LNCaP clone FGC (cell line): Measurements from ENCODE around the gene KPNA3.

Source experiments
- DNase-seq: peaks from one replicate; pipeline ENCODE4 v3.0.0-alpha.2; 2011; ENCODE audit warnings: low read depth
- H3K4me3 ChIP-seq: 2 replicates; pipeline ENCODE4 v1.5.1; 2011; ENCODE audit warnings: mild to moderate bottlenecking, low read depth, low read length, control low read depth
- TF ChIP-seq, protein P1 (sequence below): IDR thresholded peaks from 2 replicates; pipeline ENCODE4 v1.5.1; 2012; ENCODE audit warnings: mild to moderate bottlenecking; ENCODE audit not compliant: control insufficient read depth, insufficient read depth; ENCODE audit errors: extremely low read depth

Gene KPNA3

DNA sequence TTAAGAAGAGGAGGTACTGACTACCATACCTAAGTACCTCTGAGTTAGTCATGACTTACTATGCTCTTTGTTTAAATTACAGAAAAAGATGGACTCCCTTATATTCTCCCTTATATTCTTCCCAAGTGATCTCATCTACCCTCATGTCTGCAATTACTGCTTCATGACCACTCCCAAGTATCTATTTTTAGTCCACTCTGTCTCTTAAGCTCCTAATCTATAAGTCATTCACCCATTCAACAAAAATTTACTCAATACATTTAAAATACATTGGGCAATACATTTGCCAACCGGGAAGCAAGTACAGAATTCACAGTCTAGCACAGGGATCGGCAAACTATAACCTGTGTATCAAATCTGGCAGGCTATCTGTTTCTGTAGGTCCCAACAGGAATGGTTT is 42.6 kb downstream of the KPNA3 start:
- TF ChIP-seq, protein P1, sequence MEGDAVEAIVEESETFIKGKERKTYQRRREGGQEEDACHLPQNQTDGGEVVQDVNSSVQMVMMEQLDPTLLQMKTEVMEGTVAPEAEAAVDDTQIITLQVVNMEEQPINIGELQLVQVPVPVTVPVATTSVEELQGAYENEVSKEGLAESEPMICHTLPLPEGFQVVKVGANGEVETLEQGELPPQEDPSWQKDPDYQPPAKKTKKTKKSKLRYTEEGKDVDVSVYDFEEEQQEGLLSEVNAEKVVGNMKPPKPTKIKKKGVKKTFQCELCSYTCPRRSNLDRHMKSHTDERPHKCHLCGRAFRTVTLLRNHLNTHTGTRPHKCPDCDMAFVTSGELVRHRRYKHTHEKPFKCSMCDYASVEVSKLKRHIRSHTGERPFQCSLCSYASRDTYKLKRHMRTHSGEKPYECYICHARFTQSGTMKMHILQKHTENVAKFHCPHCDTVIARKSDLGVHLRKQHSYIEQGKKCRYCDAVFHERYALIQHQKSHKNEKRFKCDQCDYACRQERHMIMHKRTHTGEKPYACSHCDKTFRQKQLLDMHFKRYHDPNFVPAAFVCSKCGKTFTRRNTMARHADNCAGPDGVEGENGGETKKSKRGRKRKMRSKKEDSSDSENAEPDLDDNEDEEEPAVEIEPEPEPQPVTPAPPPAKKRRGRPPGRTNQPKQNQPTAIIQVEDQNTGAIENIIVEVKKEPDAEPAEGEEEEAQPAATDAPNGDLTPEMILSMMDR: no peak
- no peak overlapping the region for H3K4me3 ChIP-seq
- no peak for DNase-seq

DNA sequence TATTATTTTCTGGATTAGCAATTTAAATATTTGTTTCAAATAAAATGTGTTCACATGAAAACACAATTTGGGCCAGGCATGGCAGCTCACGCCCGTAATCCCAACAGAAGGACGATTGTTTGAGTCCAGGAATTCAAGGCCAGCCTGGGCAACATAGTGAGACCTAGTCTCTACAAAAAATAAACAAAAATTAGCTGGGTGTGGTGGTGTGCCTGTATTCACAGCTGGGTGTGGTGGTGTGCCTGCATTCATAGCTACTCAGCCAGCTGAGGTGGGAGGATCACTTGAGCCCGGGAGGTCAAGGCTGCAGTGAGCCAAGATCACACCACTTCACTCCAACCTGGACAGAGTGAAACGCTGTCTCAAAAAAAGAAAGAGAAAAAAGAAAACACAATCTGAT is 46.4 kb downstream of the KPNA3 start:
- no peak overlapping the region for H3K4me3 ChIP-seq
- no peak for DNase-seq
- TF ChIP-seq, protein P1: no peak

DNA sequence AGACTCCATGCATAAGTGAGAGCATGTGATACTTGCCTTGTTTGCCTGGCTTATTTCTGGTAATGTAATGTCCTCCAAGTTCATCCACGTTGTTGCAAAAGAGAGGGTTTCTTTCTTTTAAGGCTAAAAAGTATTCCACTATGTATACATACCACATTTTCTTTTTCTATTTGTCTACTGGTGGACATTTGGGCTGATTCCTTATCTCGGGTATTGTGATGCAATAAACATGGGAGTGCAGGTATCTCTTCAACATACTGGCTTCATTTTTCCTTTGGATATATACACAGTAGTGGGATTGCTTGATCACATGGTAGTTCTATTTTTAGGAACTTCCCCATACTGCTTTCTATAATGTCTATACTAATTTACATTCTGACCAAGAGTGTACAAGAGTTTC is 51.6 kb downstream of the KPNA3 start:
- H3K4me3 ChIP-seq: no peak overlapping the region
- no peak for DNase-seq
- TF ChIP-seq, protein P1: no peak

DNA sequence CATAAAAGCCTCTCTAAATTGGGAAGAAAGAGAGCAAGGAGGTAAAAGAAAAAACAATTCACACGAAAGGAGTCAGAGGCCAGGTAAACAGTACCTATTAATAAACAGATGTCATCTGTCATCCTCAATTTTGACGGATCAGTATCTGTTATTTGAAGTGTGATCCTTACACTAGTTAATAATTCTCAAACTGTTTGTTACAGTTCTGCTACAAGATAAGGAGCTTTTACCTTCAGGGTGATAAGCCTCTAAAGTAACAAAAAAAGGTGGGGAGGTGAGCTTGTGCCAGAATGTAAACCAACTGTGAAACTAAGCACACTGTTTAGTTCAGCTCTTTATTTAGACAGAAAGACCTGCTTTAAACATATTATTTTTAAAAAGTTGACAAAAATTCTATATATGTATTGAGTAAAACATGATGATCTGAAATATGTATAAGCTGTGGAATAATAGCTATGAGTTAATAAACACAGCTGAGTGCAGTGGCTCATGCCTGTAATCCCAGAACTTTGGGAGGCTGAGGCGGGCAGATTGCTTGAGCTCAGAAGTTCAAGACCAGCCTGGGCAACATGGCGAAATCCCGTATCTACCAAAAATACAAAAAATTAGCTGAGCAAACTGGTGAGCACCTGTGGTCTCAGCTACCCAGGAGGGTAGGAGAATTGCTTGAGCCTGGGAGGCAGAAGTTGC is 52.8 kb downstream of the KPNA3 start:
- TF ChIP-seq, protein P1: no peak
- no peak overlapping the region for H3K4me3 ChIP-seq
- DNase-seq: no peak

DNA sequence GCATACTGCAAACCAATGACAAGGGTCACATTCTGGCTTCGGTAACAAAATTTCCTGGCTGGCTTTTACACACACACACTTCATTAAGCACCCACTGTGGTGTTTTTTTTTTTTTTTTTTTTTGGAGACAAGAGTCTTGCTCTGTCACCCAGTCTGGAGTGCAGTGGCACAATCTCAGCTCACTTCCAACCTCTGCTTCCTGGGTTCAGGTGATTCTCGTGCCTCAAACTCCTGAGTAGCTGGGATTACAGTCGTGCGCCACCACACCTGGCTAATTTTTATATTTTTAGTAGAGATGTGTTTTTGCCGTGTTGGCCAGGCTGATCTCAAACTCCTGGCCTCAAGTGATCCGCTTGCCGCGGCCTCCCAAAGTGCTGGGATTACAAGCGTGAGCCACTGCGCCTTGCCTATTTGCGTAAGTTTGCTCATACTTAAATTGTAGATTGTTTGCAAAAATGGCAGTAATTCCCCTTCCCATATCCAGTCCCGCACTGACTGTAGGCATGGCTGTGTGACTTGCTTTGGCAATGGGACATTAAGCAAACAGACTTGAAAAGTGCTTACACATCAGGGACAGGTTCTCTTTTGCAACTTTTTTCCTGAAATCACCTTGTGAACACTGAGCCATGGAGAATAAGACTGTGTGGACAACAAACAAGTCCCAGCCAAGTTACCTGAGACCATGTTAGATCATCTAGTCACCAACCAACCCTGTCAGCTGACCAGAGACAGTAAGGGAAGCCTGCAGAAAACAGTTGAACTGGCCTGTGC is 59.1 kb downstream of the KPNA3 start:
- DNase-seq: peak; percentile 54
- TF ChIP-seq, protein P1: no peak
- no peak overlapping the region for H3K4me3 ChIP-seq

DNA sequence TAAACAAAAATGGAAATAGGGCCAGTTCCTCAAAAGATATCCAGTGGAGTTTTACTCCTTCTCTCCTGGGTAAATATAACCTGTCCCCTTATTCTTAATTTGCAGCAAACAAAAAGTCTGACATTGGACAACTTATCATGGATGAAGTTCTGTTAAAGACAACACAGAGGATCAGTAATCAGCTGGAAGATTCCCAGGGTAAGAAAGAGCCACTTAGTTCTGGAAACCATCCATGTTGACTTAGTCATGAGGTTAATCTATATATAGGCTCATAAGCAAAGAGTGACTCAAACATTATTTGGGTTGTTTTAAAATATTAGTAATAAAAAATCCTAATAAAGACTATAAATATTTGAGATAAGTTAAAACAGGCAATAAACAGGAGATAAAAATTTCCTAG is 60.7 kb downstream of the KPNA3 start:
- H3K4me3 ChIP-seq: no peak overlapping the region
- TF ChIP-seq, protein P1: no peak
- peak; percentile 94 for DNase-seq
